GM18907 (cell line): Measurements from ENCODE around the gene THTPA.
A peak's percentile ranks its signal among the peaks of the same experiment; 100 is the strongest.

ENCODE experiments used
- ATAC-seq: cut with Tn5 transposase; IDR thresholded peaks from one replicate; pipeline ENCODE4 v1.9.1; 2021; ENCODE audit warnings: mild to moderate bottlenecking, moderate library complexity; ENCODE audit not compliant: unreplicated experiment

Gene THTPA

DNA sequence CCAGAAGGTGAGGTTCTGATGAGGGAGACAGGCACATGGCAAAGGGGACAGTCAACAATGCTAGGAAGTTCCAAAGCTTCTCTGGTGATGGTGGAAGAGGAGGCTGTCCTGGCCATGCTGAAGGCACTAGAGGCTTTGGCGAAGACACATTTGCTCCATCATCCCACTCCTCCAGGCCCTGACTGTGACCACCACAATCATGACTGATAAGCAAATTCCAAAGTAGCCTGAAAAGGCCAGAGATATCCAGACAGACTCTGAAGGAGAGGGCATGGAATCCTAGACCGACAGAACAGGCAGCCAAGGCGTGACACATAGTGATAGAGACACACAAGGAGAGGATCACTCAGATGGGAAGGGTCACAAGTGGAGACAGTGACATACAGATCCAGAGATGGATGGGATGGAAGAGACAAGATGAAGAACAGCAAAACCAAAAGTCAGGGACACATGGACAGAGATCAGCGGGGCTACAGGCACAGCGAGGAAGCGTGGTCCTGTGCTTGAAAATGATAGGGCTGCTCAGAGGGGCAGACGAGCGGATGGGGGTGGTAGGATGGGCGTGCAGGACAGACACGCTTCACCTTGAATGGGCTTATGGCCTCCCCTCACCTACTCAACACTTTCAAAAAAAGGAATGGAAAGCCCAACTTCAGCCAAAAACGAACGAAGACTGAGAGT is 5.8 kb upstream of the THTPA start:
- no peak for ATAC-seq

DNA sequence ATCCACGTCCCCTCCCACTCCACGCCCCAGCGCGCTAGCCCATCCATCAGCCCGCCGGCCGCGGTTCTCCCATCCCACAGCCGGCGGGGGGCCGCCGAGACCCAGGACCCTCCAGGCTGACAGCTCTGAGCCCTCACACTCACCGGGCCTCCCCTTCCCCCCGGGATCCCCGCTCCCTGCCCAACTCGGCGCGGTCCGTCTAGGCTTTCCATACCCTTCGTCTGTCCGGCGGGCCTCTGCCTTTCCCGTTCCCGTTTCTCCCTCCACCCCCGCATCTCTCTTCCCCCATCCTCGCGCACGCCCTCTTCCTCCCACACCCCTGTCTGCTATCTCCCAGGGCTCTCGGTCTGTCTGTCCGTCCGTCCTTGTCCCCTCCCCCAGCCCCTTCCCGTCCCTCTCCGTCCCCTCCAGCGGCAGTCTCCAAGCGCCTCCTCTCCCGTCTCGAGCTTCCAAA is 5.2 kb upstream of the THTPA start:
- no peak for ATAC-seq

DNA sequence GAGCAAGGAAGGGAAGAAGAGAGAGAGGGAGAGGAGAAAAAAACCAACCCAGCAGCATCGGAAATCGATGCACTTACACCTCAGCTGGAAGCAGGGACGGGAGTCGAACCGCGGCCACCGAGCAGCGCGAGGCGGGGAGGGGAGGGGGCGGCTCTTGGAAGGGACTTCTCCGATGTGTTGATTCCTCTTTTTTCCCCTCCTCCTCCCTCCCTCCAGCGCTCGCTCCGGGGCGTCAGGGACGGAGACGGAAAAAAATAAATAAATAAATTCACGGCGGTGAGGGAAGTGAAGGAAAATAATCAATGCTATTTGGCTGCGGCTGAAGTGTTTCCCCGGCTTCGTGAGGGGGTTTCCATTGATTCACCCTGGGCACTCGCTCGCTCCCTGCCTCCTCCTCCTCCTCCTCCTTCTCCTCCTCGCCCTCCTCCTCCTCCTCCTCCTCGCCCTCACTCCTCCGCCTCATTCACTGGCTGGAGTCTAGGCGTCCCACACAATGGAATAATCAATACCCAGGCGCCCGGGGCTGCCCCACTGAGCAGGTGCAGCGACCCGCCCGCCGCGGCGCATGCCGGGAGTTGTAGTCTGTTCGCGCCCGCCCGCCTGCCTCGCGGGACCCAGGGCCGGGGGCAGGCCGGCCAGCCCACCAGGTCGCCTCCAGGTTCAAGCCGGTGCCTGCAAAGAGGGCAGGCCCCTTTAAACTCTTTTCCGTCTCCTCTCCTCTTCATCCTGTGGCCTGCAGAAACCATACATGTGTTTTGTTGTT is 4.6 kb upstream of the THTPA start, which contains the start of gene ZFHX2:
Gene ZFHX2 (minus strand): TSS at position 500 of the 763 bp plus-strand sequence. CDS start 16,440 bp downstream, outside the sequence.
- ATAC-seq = peak; percentile 57

DNA sequence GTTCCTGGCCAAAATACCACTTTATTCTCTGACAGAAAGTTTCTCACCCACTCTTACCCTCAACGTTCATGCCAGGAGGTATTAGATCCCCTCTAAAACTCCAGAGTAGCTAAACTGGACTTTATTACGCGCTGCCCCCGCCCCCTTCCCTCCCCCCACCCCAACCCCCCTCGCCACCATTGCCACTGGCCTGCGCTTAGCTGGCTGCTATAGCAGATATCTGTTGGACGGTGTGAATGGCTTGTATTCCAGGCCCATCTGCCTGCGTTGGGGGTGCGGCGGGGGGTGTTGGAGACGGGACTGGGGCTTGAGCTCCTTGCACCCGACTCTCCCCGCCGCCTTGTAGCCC is 564 bp upstream of the THTPA start:
- no peak for ATAC-seq

DNA sequence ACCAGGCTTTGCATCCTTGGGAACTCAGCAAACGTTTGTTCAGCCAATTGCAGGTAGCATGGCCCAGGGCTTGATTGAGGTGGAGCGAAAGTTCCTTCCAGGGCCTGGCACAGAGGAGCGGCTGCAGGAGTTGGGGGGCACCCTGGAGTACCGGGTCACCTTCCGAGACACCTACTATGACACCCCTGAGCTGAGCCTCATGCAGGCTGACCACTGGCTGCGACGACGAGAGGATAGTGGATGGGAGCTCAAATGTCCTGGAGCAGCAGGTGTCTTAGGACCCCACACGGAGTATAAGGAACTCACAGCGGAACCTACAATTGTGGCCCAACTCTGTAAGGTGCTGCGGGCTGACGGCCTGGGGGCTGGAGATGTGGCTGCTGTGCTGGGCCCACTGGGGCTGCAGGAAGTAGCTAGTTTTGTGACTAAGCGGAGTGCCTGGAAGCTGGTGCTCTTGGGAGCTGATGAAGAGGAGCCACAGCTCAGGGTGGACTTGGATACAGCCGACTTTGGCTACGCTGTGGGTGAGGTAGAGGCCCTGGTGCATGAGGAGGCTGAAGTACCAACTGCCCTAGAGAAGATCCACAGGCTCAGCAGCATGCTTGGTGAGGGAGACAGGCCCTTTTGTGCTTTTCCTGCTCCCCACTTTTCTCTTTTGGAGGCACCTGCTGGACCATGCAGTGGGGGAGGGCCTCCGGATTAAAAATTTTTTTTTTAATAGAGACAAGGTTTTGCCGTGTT is 799 bp downstream of the THTPA start:
- ATAC-seq = no peak

DNA sequence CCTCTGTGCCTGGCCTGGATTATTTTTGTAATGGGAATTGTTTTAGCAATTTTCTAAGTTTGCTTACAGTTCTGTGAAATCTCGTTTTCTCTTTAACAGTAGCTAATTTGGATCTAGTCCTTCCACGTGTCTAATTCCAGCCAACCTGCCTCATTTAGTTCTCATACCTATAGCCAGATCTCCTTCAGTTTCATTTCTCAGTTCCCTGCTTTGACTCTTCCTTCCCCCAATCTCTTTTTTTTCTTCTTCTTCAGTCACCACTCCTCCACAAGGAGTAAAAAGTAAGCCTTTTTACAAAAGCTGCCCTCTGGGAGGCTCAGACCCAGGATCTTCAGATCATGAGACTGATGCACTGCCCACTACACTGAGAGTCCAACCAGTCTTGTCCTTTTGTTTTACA is 1.4 kb downstream of the THTPA start:
- ATAC-seq = no peak

DNA sequence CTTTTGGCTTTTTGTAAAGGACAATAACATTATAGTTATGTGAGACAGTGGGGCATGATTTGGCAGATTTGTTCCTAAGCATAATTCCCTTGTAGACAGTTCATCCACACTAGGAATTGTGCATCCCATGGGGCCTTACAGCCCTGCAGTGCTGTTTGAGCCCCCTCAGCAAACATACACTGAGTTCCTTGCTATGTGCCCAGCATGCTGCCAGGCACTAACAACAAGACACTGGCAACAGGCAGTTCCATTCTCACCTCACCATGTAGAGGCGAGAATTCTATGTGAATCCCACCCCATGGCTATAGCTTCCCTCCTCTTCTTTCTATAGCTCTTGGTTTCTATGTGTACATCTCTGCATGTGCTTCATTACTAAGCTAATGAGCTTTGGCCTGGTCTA is 1.9 kb downstream of the THTPA start:
- ATAC-seq = no peak

DNA sequence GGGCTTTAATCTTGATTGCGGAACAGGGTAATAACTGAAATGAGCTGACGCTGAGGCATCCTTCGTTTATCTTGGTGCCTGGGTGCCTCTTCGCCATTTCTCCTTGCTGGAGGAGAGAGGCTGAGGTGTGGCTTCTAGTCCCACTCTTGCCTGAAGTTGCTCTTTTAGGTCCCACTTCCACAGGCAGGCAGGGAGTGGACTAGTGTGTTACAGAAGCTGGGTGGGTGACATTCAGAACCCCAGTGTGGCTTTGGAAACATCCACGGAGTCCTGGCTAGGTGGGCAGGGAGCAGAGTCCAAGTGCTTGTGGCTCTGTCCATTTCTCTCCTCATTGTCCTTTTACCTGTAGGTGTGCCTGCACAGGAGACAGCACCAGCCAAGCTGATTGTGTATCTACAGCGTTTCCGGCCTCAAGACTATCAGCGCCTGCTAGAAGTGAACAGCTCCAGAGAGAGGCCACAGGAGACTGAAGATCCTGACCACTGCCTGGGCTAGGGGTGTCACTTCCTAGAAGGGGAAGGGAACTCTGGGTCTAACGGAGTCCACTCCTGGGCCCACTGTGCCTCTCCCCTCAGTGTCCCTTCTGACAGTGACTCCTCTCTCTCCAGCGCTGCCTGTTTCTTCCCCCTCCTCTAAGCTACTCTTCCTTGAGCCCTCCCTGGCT is 2.4 kb downstream of the THTPA start:
- no peak for ATAC-seq

DNA sequence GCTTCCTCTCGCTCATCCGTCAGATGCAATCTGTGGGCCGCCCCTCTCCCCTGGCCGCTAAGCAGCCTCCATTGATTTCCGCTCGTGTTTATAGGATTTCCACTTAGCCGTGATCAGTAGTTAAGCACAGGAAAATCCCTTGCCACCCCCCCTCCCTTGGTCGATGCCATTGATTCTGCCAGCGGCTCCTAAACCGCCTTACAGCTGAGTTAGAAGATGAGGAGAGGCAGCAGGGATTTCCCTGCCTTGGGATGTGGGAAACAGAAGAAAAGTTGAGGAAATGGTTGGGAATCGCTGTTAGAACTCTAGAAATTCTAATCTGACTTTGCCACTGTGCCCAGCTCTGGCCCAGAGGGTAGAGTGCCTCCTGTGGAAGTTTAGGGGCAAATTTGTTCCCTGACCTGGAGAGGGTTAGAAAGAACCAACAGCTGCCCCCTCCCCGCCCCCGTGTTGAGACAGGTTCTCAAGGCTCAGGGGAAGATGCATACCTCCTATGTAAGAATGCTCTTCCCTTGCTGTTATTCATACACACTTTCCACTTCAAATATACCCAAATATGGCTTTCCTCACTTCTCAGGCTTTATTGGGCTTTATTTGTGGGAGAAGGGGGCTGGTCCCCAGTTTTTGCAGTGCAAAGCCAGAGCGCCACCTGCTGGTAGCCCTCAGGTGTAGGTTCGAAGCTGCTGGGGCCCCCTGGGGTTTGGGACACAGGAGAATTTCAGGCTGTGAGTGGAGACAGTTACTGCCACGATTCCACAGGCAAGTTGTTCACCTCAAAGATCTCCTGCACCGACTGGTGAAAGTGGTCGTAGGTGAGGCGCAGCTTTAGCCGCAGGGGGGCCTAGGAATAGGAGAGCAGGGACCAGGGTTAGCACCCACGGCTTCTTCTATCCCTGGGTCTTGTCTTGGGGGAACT is 3.2 kb downstream of the THTPA start:
- no peak for ATAC-seq

DNA sequence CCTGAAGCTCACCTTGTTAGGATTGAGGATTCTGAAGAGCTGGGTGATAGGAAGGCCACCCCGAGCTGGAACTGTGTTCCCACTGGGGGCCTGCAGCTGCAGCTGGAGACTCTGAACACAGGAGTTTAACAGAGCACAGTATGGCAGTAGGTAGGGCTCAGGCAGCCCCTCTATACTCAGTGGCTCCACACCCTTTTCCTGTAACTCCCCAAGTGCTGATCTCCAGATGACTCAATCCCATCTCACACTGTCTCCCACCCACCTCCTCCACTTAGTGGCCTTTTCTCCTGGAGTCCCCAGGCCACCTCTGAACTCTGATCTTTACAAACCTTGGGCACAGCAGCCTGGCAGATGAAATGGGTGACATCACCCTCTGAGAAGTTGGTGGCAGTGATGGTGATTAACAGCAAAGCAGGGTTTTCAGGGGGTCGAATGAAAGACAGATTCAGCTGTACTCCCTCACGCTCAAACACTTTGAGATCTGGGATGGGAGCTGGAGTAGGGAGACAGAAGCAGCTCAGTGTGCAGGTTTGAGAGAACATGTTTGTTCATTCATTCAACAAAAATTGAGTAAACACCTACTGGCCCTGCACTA is 4.0 kb downstream of the THTPA start:
- ATAC-seq = no peak

DNA sequence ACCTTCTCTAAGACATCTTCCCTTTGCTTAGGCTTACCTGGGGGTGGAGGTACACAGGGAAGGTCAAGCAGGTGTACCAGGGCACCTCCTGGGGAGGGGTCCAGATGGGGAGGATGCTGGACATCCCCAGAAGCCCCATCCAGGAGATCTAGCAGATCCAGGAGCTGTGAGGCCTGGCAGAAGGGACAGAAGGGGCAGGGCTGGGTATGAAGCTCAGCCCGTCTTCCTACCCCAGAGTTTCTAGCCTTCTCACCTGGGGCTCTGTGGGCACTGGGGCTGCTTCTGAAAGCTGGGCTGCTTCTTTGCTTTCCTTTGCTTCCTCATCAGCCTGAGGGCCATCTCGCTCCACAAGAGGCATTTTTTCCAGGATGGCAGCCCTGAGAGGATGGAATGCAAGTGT is 5.2 kb downstream of the THTPA start:
- ATAC-seq = no peak

DNA sequence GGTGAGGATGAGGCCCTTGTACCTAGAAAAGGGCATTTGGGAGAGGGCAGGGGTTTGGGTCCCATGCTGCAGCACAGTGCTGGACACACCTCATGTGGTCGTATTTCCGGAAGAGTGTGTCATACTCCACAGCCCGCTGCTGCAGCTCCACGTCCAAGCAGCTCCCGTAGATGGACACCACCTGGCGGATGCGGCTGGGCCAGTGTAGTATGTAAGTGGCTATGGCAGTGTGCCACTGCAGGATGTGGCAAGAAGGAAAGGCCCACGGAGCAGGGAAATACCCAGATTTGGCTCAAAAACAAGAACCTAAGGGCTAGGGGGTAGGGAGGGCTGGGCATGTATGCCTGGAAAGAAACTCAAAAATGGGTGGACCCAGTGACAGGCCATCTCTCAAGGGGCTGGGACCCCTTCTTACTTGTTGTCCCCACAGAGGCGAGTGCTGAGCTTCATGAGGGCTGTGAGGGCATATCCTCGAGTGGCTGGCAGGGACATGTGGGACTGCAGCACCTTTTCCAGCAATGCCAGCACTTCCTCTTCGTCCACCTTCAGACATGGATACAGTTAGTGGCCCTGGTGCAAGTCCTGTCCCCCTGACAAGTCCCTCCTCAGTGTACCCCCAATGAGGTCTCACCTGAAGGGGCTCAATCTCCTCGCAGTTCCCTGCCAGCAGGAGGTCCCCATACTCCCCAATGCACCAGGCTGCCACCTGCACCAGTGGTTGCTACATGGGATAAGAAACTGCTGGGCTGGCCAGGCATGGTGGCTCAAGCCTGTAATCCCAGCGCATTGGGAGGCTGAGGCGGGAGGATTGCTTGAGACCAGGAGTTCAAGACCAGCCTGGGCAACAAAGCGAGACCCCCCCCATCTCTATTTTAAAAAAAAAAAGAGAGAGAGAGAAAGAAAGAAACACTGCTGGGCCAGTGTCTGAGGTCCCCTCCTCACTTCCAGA is 6.1 kb downstream of the THTPA start:
- no peak for ATAC-seq

DNA sequence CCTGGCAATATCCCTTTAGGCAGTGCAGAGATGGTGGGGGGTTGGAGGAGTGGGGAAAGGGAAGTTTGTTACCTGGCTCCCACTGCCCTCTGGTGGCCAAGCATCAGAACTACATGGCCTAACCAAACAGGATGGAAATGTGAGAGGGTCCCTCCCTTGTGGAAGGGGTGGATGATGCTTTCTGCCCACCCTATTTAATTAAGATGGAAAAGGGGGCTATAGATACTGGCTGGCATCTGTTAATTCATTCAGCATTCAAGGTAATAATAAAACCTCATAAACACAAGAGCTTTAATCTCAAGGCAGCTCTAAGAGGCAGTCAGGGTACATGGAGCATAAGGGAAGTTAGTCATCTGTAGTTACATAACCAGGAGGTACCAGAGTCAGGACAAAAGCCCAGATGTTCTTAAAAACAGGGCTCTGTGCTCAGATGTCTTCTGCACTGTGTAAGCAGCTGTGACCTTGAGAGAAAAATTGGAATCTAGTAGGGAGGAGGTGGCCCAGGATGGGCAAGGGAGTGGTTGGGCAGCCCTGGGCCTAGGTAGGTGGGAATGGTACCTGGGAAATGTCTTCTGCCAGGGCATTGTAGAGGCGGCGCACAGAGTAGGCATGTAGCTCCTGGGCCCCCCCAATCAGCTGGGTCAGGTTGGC is 6.9 kb downstream of the THTPA start:
- ATAC-seq = no peak

DNA sequence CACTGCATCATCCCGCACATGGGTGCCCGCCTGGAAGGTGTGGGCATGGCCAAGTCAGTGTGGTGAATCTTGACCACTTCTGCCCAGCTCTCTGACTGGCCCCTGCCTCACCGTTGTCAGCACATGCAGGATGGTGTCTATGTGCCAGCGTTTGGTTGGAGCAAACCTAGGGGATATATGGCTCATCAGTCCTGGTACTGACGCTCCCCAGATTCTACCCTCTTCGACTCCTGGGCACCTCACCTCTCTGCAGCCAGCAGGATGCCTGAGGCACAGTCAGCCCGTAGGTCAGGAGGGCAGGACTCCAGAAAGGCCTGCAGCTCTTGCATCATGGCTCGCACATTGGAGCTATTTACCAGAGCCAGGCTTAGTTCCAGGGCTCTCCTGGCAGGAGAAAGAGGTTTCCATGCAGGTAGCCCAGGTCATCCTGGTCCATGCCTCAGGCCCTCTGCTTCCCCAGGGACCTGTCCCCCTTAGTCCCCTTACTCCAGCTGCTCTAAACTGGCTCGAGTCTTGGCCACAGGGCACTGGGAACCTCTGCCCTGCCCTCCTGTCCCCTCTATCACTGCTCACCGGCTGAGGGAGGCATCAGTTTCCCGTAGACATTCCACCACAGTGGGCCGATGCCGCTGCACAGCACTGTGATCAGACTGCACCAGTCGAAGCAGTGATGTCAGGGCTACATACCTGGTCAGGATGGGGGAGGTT is 7.6 kb downstream of the THTPA start:
- no peak for ATAC-seq

DNA sequence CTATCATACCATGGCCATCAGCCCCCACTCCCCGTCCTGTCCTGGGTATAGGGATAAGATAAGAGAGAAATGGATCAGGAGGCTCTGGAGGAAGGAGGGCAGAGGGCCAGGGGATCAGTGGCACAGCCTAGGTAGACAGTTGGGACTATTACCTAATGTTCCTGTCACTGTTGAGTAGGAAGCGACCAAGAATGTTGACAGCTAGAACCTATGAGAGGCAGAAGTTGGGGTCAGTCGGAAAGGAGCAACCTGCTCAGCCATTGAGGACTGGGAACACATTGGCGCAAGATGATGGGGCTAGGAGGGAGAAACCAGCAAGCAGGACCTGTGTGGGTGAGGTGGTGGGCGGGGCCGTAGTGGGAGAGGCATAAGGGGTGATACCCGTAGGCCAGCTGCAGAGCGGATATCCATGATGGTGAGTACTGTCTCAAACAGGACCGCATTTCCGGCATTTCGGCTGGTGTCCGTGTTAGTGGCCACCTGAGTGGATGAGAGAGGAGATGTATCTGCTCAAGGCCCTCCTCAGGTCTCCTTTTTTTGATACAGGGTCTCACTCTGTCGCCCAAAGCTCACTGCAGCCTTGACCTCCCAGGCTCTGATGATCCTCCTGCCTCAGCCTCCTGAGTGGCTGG is 8.2 kb downstream of the THTPA start:
- ATAC-seq = no peak

DNA sequence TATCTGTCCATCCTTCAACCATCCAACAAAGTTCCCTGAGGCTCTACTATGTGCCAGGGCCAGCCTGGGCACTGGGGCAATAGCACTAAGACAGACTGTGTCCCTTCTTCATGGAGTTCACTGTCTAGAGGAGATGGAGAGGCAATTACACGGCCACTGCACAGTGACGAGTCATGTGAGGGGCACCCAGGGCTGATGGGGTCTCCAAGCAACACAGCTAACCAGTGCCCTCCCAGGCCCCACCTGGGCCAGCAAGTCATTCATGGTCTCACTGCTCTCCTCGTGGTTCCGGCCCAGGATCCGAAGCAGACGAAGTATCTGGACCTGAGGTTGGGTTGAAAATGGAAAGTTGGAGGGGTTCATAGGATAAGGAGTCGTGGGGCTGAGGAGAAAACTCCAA is 8.8 kb downstream of the THTPA start:
- no peak for ATAC-seq

DNA sequence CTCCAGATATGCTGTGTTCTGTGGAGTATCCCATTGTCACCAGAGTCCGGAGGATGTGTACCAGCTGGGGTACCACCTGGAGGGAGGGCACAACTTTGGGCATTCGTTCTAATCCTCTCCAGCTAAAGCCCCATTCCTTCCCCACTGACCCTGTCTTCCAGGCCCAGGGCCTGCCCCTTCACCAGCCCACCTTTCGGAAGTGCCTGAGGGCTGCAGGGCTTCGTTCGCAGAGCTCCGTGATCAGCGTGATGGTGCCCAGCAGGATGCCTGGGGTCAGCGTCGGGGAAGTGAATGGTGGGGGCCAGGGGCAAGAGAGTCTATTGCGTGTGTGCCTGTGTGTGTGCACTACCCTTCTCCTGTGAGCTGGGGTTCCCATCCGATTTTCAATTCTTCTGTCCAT is 9.6 kb downstream of the THTPA start:
- ATAC-seq = no peak
